HepG2 (cell line): ENCODE measurements around the gene SLCO4A1. TPM values are rescaled to one million over a fixed set of nuclear protein-coding genes. Genes with fewer than 3 reads are reported as not detected.

Experiments
- ATAC-seq: fragments of 200-7000 bp; cut with Tn5 transposase; 3 replicates; pipeline ENCODE4 v1.9.1; 2020; ENCODE audit warnings: mild to moderate bottlenecking, moderate library complexity
- BruUV-seq: library from RNA; stranded (reverse); fragments of 400-500 nt; replicated peaks from 2 replicates; lab custom pipeline; 2021; lab: Mats Ljungman, UMichigan
- CTCF ChIA-PET: fragments of 300-600 bp; formaldehyde crosslinking; extraction: SDS; loops from one replicate; lab custom pipeline; 2021; ENCODE audit warnings: low total read pairs, inconsistent platforms, low intra/inter-chr PET ratio; lab: Yijun Ruan, JAX
- POLR2A ChIA-PET: fragments of 350-600 bp; sonication (Branson Sonifier 250); formaldehyde crosslinking; loops from one replicate; lab custom pipeline; 2020; ENCODE audit warnings: antibody characterized with exemption, inconsistent platforms; lab: Yijun Ruan, JAX
- DNase-seq: peaks from one replicate; pipeline ENCODE4 v3.0.0-alpha.2; 2015; ENCODE audit warnings: low spot score
- FAIRE-seq: peaks from 3 replicates; lab custom pipeline; 2011; peaks lifted over from hg19 to GRCh38; lab: Jason Lieb, UNC
- H2AFZ ChIP-seq: one replicate; pipeline ENCODE4 v1.6.1; 2011; ENCODE audit warnings: low read length, inconsistent platforms
- H3K27ac ChIP-seq: fragments of 300-600 bp; 3 replicates; pipeline ENCODE4 v1.8.0; 2011; ENCODE audit warnings: mixed run types, mild to moderate bottlenecking, mixed read lengths, low read length, inconsistent platforms; ENCODE audit not compliant: insufficient read depth; ENCODE audit errors: extremely low read length
- H3K27me3 ChIP-seq, 2 experiments: fragments of 200-600 bp in 1 of 2; 2 replicates in 1 of 2; 3 replicates in 1 of 2; pipeline versions ENCODE4 v1.6.0 to v1.8.0; 2011; ENCODE audit warnings: low read length in 2 of 2, mild to moderate bottlenecking in 2 of 2, moderate library complexity in 2 of 2, inconsistent platforms in 1 of 2; ENCODE audit not compliant: insufficient read depth in 2 of 2, control insufficient read depth in 1 of 2
- H3K36me3 ChIP-seq, 2 experiments: fragments of 200-600 bp in 1 of 2; replicated peaks in 1 of 2; 2 replicates in 1 of 2; 3 replicates in 1 of 2; pipeline versions ENCODE4 v1.5.1 to v1.8.0; 2011; ENCODE audit warnings: low read length in 2 of 2, inconsistent platforms in 1 of 2; ENCODE audit not compliant: insufficient read depth in 2 of 2, control insufficient read depth in 1 of 2
- H3K4me1 ChIP-seq: 2 replicates; pipeline ENCODE4 v1.5.1; 2012; ENCODE audit warnings: low read length, inconsistent platforms; ENCODE audit not compliant: insufficient read depth
- H3K4me2 ChIP-seq: 2 replicates; pipeline ENCODE4 v1.6.0; 2011; ENCODE audit warnings: low read depth, low read length, inconsistent platforms
- H3K4me3 ChIP-seq, 3 experiments: fragments of 200-600 bp in 1 of 3; sonication (generic), shearing (Covaris generic) in 1 of 3; replicated peaks in 1 of 3; 2 replicates each; pipeline ENCODE4 v1.5.1; 2011 to 2016; ENCODE audit warnings: low read length in 3 of 3, inconsistent platforms in 2 of 3, low read depth in 2 of 3, mild to moderate bottlenecking in 2 of 3, control low read depth in 1 of 3, mixed read lengths in 1 of 3; ENCODE audit not compliant: insufficient read depth in 1 of 3
- H3K79me2 ChIP-seq: one replicate; pipeline ENCODE4 v1.6.1; 2011; ENCODE audit warnings: low read length, inconsistent platforms; ENCODE audit not compliant: insufficient read depth
- H3K9ac ChIP-seq: 2 replicates; pipeline ENCODE4 v1.6.0; 2011; ENCODE audit warnings: mild to moderate bottlenecking, low read depth, low read length, inconsistent platforms; ENCODE audit not compliant: insufficient read depth
- H3K9me3 ChIP-seq: 2 replicates; pipeline ENCODE4 v1.5.1; 2012; ENCODE audit warnings: mild to moderate bottlenecking, low read length
- H4K20me1 ChIP-seq: 2 replicates; pipeline ENCODE4 v1.6.0; 2011; ENCODE audit warnings: inconsistent platforms, mild to moderate bottlenecking, low read length, moderate library complexity; ENCODE audit not compliant: insufficient read depth
- ADNP ChIP-seq: sonication (generic); formaldehyde crosslinking; IDR thresholded peaks from 2 replicates; pipeline ENCODE4 v1.4.0; 2020; ENCODE audit warnings: missing genetic modification reagents
- GZF1 ChIP-seq: sonication (generic); formaldehyde crosslinking; IDR thresholded peaks from 2 replicates; pipeline ENCODE4 v1.5.1; 2020; ENCODE audit warnings: mild to moderate bottlenecking, missing genetic modification reagents
- KLF13 ChIP-seq: sonication (generic); formaldehyde crosslinking; IDR thresholded peaks from 2 replicates; pipeline ENCODE4 v1.4.0; 2020; ENCODE audit warnings: mild to moderate bottlenecking, missing genetic modification reagents
- NBN ChIP-seq: fragments of 450-650 bp; conservative IDR thresholded peaks from 2 replicates; pipeline ENCODE4 v1.6.1; 2017
- NFATC3 ChIP-seq: sonication (generic); formaldehyde crosslinking; IDR thresholded peaks from 2 replicates; pipeline ENCODE4 v1.5.1; 2020; ENCODE audit warnings: mild to moderate bottlenecking, missing genetic modification reagents
- PBX3 ChIP-seq: sonication (generic); formaldehyde crosslinking; IDR thresholded peaks from 2 replicates; pipeline ENCODE4 v1.8.1; 2023; ENCODE audit warnings: missing genetic modification reagents, inconsistent platforms, borderline replicate concordance
- TFDP2 ChIP-seq: sonication (generic); formaldehyde crosslinking; IDR thresholded peaks from 2 replicates; pipeline ENCODE4 v1.4.0; 2020; ENCODE audit warnings: missing genetic modification reagents
- TIGD3 ChIP-seq: sonication (generic); formaldehyde crosslinking; IDR thresholded peaks from 2 replicates; pipeline ENCODE4 v1.5.1; 2020; ENCODE audit warnings: mild to moderate bottlenecking, missing genetic modification reagents, borderline replicate concordance
- ZNF326 ChIP-seq: sonication (generic); formaldehyde crosslinking; IDR thresholded peaks from 2 replicates; pipeline ENCODE4 v1.4.0; 2020; ENCODE audit warnings: missing genetic modification reagents, borderline replicate concordance
- ZNF558 ChIP-seq: sonication (generic); formaldehyde crosslinking; IDR thresholded peaks from 2 replicates; pipeline ENCODE4 v1.9.0; 2022; ENCODE audit warnings: mild to moderate bottlenecking, missing genetic modification reagents, borderline replicate concordance
- ZNF605 ChIP-seq: sonication (generic); formaldehyde crosslinking; IDR thresholded peaks from 2 replicates; pipeline ENCODE4 v1.8.0; 2022; ENCODE audit warnings: mild to moderate bottlenecking, missing genetic modification reagents
- whole genome bisulfite sequencing: methylation state at CpG from one replicate; pipeline ENCODE4 v1.1.6; 2017; ENCODE audit warnings: low lambda C conversion rate; 5-methylcytosine and 5-hydroxymethylcytosine counted together
- in situ Hi-C: cut with HindIII; loops from 2 replicates; pipeline ENCODE4 v1.10.0; 2017; ENCODE audit warnings: low pct_unique_long_range_greater_than_20kb; ENCODE audit not compliant: extremely low pct_ligation_motif_present
- intact Hi-C: fragments of 100-400 bp; cut with micrococcal nuclease; formaldehyde crosslinking; loops from one replicate; pipeline ENCODE4 v1.10.0; 2022; ENCODE audit not compliant: unreplicated experiment
- polyA plus RNA-seq, 8 experiments: library from polyadenylated mRNA; depleted of rRNA in 3 of 8; stranded (reverse) in 7 of 8; unstranded in 1 of 8; fragments of >200 nt; fragmentation: Illumina TruSeq in 4 of 8; extraction: Trizol in 4 of 8; gene quantifications; 2 replicates each; pipeline versions ENCODE4 v1.2.1 to v1.2.3, GENCODE V29; 2011 to 2016; ENCODE audit warnings: low read depth in 4 of 8, missing spikeins in 1 of 8, mixed read lengths in 1 of 8; ENCODE audit not compliant: insufficient read depth in 1 of 8
- total RNA-seq, 5 experiments: library from RNA; depleted of rRNA; stranded (reverse); fragments of >200 nt; fragmentation: Illumina TruSeq; extraction: Trizol; gene quantifications; 2 replicates each; pipeline ENCODE4 v1.2.3, GENCODE V29; 2016; ENCODE audit warnings: low read depth in 1 of 5
- TF ChIP-seq, protein P1 (sequence below): sonication (generic); formaldehyde crosslinking; IDR thresholded peaks from 2 replicates; pipeline ENCODE4 v1.5.1; 2020; ENCODE audit warnings: mild to moderate bottlenecking, missing genetic modification reagents, moderate library complexity
- TF ChIP-seq, protein P2 (sequence below): sonication (generic); formaldehyde crosslinking; IDR thresholded peaks from 2 replicates; pipeline ENCODE4 v1.9.0; 2022; ENCODE audit warnings: missing genetic modification reagents, mild to moderate bottlenecking, borderline replicate concordance

The SLCO4A1 gene
- total and polyA plus RNA-seq, 2 of the 13 experiments (the other 11 are each of a cell fraction or from before 2014, with no cell fraction given) = 55.5 to 112 TPM

- DNase-seq = no peak
- no peak for ATAC-seq
- no peak overlapping the region for H3K4me2 ChIP-seq
- H3K9ac ChIP-seq = no peak overlapping the region
- intact Hi-C loops (no loop called here), in situ Hi-C loops (no loop called here)
- ChIA-PET POLR2A (interaction anchor here (2.7 kb wide), 1 partner anchor 132 kb away, joined by 8 read pairs; no protein-coding TSS in a partner anchor), CTCF (no interaction called here)
- H2AFZ ChIP-seq = no peak overlapping the region
- no peak for FAIRE-seq
- WGBS = 86% methylated on average over 6 of the region's 6 CpGs
- no peaks in the 10 kb centered on the region for H3K9me3 ChIP-seq
- peaks cover 2 to 31% of the 10 kb centered on the region in 2 experiments; a peak in 4 of 5 replicates for H3K36me3 ChIP-seq
- no peaks in the 10 kb centered on the region for H4K20me1 ChIP-seq
- H3K79me2 ChIP-seq = no peaks in the 10 kb centered on the region
- H3K27me3 ChIP-seq = no peaks in the 10 kb centered on the region
- H3K4me1 ChIP-seq = peaks cover 55% of the 10 kb centered on the region
- H3K4me3 ChIP-seq = no peak overlapping the region
- H3K27ac ChIP-seq = no peak overlapping the region
- no TSS peak for BruUV-seq
- TF ChIP-seq KLF13 (no peak), NBN (no peak), ZNF605 (no peak), PBX3 (CRISPR knock-in tag) (no peak), GZF1 (CRISPR knock-in tag) (no peak), NFATC3 (no peak), TIGD3 (CRISPR knock-in tag) (no peak), ZNF558 (CRISPR knock-in tag) (no peak), TFDP2 (CRISPR knock-in tag) (no peak), ZNF326 (CRISPR knock-in tag) (no peak), ADNP (CRISPR knock-in tag) (no peak)
- TF ChIP-seq, protein P1, sequence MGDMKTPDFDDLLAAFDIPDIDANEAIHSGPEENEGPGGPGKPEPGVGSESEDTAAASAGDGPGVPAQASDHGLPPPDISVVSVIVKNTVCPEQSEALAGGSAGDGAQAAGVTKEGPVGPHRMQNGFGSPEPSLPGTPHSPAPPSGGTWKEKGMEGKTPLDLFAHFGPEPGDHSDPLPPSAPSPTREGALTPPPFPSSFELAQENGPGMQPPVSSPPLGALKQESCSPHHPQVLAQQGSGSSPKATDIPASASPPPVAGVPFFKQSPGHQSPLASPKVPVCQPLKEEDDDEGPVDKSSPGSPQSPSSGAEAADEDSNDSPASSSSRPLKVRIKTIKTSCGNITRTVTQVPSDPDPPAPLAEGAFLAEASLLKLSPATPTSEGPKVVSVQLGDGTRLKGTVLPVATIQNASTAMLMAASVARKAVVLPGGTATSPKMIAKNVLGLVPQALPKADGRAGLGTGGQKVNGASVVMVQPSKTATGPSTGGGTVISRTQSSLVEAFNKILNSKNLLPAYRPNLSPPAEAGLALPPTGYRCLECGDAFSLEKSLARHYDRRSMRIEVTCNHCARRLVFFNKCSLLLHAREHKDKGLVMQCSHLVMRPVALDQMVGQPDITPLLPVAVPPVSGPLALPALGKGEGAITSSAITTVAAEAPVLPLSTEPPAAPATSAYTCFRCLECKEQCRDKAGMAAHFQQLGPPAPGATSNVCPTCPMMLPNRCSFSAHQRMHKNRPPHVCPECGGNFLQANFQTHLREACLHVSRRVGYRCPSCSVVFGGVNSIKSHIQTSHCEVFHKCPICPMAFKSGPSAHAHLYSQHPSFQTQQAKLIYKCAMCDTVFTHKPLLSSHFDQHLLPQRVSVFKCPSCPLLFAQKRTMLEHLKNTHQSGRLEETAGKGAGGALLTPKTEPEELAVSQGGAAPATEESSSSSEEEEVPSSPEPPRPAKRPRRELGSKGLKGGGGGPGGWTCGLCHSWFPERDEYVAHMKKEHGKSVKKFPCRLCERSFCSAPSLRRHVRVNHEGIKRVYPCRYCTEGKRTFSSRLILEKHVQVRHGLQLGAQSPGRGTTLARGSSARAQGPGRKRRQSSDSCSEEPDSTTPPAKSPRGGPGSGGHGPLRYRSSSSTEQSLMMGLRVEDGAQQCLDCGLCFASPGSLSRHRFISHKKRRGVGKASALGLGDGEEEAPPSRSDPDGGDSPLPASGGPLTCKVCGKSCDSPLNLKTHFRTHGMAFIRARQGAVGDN (CRISPR knock-in tag) = no peak
- TF ChIP-seq, protein P2, sequence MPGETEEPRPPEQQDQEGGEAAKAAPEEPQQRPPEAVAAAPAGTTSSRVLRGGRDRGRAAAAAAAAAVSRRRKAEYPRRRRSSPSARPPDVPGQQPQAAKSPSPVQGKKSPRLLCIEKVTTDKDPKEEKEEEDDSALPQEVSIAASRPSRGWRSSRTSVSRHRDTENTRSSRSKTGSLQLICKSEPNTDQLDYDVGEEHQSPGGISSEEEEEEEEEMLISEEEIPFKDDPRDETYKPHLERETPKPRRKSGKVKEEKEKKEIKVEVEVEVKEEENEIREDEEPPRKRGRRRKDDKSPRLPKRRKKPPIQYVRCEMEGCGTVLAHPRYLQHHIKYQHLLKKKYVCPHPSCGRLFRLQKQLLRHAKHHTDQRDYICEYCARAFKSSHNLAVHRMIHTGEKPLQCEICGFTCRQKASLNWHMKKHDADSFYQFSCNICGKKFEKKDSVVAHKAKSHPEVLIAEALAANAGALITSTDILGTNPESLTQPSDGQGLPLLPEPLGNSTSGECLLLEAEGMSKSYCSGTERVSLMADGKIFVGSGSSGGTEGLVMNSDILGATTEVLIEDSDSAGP (CRISPR knock-in tag) = no peak
These were observed 20.1 kb downstream of the SLCO4A1 start for GRCh38 chr20:62662422-62662821.
